Limb (tissue), 2 donors: ENCODE results near the gene LIPG.
A peak's percentile ranks its signal among the peaks of the same experiment; 100 is the strongest.

Experiments used
- DNase-seq, 2 donors: peaks; one replicate each; pipeline ENCODE4 v3.0.0-alpha.2; 2016; ENCODE audit errors: extremely low spot score in 2 of 2

The LIPG gene

DNA sequence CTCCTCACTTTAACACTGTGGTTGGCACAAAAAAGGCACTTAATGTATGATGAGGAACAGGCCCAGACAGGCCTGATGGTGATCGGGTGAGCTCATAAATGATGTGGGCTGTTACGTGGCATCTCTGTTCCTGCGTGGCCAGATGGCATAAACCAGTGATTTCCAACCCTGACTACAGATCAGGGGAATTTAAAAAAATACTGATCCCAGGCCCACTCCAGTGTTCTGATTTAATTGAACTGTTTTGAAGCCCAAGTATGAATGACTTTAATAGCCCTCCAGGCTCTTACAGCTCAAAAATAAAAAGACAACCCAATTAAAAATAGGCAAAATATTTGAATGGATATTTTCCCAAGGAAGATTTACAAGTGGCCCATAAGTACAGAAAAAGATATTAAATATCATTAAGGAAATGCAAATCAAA, 48.2 kb downstream of the LIPG start:
- DNase-seq = no peak

DNA sequence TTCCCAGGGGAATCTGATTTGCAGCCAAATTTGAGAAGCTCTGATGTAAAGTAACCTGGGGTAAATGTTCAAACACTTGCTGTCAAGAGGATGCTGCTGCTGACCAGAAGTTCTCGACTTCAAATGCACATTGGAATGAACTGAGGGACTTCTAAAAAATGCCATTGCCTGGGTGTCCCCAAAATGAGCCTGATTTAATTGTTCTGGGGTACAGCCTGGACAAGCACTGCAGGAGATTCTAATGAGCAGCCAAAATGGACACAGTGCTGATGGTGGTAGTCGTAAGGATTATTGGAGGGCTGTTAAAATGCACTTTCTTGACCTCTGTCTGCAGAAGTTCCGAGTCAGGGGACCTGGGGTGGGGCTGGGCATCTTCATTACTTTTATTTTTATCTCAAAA, 49.5 kb downstream of the LIPG start:
- DNase-seq = no peak

DNA sequence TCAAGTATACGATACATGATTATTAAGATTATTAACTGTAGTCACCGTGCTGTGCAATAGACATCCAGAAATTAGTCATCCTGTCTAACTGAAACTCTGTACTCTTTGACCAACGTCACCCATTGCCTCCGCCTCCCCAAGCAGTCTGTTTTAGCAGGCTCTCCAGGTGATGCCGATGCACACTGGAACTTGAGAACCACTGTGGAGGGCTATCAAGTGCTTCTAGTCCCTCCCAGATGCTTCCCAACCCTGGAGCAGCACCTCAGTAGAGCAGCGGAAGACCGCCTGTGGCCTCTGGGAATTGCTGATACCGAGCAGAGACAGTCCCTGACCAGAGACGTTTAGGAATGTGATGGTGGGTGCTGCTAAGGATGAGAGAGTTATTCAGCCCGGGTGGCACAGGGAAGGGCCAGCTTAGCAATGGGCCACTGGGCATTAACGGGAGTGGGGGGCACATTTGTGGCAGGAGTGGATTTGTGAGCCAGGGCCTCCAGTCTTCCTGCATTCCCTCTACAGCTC, 50.7 kb downstream of the LIPG start:
- DNase-seq = no peak

DNA sequence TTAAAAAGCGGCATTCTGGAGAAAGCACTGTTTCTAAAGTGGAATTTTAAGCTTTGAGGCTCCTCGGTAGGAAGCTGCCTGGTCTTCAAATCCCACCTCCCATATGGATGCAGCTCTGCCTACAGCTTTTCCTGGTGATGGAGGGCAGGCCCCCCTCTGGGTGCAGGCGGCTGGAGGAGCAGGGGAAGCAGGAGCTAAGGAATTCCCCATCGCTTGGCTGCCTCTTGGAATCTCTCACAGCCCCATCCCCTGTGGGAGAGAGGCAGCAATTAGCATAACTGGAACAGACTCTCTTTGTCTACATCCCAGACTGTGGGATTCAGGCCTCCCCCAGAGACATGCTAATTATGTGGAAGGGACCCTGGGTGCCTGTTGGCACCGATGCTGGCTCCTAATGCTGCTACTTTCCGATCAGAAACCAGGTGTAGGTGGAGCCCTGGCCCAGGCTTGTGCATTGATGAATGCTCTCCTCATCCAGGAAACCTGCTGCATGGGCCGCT, 51.3 kb downstream of the LIPG start:
- no peak for DNase-seq

DNA sequence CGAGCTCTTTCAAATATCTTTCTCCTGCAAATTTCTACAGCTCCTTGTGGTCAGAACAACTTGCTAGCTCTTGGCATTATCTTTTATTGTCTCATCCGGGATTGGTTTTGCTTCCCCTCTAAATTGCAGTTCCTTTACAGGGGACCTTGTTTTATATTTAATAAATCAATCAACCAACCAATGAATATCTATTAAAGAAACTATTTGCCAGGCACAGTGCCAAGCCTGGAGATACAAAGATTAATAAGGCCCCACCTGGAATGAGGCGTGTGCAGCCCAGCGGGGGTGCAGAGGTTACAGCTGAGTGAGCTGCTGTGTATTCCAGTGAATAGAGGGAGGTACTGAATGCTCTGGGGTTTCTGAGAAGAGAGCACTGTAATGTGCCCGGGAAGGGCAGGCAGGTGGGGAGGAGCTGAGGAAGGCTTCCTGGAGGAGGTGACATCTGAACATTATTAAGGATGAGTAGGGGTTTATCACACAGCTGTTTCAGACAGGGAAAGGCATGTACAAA, 51.8 kb downstream of the LIPG start:
- DNase-seq = no peak

DNA sequence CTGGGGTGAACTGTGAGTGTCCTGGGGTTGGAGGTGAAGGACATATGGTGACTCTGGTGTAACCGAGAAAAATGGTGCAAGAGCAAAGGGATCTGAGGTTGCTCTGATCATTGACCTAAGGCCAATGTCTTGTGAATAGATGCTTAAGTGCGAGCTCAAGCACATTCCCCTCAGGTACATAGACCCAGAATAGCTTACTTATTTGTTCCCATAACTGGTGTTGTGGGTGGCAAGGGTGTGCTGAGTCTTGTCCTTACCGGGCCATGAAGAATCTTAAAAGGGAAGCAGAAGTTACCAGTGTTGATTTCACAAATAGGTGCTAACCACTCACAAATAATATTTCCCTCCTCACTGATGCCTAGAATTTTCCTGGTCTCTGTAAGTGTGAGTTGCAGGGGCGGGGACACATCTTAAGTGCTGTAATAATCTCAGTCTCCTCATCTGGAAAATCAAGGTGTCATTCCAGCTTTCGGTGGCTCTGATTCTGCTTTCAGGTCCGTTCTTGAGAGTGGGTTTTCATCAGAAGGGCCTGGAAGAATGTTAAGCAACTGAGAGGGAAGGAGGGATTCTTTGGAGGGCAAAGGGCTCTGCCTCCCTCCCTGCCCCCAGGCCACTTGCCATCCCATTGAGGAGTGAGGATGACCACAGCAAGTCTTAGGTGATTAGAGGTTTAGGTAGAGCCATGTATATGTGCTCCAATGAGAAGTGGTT, 54.9 kb downstream of the LIPG start:
- DNase-seq = no peak

DNA sequence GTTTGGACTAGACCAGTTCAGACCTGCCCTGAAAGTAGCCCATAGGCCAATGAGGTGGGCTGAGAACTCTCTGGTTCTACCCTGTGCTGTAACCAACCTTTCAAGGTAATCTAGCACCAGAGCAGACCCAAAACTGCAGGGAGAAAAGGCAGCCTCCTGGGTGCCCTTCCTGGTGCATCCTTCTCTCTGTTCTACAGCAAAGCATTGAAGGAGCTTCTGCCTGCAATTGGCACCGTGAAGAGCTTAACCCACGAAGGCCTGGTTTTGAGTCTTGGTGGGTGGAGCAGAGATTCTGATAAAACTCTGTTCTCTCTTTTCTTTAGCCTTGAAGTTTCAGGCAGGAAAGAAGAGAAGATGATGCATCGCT, 55.5 kb downstream of the LIPG start:
- no peak for DNase-seq

DNA sequence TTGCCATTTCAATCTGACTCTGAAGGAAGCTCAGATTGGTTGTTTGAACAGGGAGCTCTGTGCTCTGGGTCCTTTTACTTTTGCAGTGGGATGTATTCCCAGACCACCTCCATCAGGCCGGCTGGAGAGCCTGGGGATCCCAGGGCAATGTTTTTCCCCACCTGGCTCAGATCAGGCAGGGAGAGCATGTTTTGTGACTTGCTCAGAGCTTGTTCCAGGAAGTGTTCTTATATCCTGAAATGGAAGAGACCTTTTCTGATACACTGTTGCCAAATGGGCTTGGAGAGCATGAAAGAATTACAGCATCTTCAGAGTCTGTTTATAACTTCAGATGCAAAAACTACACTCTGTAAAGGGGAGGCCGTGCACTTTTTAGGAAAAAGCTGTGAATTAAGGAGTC, 56.0 kb downstream of the LIPG start:
- DNase-seq = peak in 1 of 2 donors; percentile 32

DNA sequence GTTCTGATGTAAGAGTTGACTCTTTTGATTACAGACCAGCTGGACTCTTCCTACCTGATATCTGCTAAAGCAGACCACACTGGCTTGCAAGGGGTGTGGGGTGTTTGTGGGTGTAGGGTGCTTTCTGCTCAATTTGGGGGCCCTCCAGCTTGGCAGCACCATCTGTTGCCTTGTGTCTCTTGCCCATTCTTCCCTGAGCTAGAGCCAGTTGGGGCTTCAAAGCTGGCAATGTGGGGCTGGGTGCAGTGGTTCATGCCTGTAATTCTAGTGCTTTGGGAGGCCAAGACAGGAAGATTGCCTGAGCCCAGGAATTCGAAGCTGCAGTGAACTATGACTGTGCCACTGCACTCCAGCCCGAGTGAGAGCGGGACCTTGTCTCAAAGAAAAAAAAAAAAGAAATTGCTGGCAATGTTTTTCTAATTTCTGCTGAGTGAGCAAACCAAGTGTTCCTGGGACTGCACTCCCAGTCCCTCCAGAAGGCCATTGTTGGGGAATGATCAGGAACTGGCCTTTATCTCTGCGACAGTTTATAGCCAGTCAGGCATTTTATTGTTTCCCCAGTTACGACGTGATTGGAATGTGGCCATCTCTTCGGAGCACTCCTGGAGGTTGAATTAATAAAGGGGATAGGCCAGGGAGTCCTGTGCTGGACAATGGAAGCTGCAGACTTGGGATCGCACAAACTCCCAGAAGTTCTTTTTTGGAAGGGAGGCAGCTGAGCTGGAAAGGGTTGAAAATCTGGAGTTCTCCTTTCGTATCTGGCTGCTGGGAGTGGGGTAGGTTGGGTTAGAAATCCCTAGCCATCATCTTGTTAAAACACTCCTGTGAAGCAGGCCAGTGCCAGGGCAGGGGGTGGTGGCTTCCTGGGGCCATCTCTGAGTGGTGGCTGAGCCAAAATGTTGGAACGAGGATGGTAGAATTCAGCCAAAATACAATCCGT, 57.2 kb downstream of the LIPG start:
- DNase-seq = peak in 1 of 2 donors; percentile 35

DNA sequence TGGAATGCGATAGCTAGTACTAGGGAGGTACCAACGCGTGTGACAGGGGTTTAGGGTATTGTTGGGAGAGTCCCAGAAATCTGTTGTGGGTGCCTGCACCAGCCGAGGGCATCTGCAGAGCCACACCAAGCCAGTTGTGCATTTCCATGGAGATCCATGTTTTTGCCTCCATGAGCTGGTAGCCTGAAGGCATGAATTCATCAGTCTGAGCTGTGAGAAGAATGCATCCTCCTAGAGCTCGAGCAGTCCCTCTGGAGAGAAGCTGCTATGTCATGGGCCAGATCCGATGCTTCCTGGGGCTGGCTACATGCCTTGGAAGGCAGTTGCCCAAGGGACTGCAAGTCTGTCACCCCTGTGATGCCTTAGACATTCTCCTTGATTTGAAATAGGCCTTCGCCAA, 57.9 kb downstream of the LIPG start:
- no peak for DNase-seq

DNA sequence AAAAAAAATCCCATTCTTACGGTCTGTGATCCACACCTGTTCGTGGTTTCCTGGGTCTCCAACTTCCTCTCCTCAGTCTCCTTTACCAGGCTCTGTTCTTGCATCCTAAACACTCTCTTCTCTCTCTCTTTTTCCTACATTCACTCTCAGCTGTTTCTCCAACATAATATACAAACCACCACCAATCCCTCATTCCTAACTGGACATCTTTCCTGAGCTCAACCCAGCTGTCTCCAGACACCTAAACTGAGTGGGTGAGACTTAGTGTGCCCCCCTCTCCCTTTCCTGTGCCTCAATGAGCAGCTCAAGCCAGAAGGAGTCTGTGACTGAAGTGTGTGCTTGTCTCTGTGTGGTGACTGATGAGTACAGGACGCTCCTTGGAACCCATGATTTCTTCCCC, 59.4 kb downstream of the LIPG start:
- DNase-seq = no peak

DNA sequence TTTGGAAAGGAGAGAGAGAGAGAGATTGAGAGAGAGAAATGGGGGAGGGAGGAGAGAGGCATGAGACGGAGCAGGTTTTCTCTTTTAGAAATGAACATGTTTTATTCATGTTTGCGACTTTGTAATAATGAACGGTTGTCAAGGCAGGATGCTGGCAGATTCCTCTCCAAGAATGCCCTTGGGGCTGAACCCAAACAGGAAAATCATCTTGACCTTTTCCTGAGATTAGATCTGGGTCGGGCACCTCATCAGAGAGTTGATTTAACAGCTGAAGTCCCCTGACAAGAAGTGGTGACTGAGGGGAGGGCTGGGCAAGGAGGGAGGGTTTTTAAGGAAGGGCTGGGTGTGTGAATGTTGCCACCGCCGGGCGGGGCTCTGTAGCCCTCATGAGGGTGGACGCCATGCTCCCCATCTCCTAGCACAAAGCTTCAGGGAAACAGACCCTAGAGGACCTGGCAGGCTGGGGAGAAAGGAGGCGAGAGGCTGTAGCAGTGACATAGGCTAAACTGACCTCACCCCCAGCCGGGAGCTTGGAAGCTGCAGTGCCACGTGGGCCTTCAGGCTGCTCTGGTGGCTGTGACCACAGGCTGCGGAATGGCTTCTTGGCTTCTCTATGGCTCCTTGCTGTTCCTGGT, 60.0 kb downstream of the LIPG start:
- DNase-seq = no peak

DNA sequence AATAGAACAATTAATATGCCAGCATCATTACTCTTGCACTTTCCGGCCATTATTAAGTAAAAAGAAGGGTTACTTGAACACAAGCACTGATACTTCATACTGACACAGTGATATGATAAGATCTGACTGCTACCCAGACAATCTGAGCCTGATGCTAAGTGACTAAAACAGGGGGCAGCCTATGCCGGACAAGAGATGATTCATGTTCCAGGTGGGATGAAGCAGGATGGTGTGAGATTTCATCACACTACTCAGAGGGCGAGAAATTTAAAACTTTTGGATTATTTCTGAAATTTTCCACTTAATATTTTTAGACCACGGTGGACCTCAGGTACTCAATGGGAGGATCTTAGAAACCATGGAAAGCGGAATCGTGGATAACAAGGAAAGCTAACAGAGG, 61.7 kb downstream of the LIPG start:
- DNase-seq = no peak

DNA sequence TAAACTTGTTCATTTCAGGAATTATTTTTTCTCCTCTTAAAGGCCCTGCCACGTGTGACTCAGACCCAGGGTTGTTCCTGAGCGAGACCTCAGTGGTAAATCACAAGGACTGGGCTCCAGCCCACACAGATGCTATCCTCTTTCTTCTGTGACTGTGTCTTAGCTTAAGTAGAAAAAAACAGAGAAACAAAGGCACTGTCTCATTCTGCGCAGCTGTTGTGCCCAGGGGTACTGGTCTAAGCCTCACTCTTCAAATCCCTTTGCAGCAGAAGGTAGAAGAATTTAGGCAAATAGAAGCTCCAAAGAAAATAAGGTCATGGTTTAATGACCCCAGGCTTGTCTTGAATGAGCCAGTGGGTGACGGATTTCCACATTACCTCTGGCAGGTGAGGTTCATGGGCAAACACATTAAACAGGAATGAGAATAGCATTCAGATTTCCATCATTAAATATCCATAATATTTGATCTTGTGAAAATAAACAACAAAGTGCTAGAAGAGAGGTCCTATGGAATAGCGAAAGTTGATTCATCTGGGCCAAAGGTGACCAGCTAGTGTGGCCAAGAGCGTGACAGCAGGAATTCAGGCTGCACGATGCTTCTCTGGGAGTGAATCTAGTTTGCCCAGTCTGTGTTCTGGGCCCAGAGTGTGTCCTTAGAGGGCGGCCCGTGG, 63.3 kb downstream of the LIPG start:
- no peak for DNase-seq

DNA sequence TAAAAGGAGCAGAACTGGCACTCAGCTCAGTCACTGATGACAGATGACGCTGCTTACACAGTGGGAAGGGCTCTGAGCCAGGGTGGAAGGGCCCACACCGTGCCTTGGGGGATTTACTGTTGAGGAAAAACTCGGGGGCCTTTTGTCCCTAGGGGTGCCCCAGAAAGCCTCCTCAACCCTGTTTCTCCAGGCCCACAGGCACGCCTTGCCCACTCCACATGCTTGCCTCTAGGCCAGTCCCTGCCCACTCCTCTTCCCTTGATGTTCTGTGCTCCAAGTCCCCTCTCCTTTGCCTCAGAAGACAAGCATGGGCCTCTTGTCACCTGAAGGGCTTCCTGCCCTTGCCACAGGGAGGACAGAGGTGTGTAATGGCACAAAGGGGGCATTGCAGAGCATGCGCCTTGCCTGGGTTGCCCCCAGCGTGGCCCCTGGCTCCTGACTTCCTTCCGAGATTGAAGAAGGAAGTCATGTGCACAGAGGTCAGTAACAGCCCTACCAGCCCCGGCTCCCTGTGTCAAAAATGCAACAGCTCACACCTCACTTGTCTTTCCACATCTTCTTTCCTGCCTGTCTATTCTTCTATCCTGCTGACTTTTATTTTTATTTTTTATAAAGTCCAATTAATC, 65.1 kb downstream of the LIPG start:
- DNase-seq = no peak

DNA sequence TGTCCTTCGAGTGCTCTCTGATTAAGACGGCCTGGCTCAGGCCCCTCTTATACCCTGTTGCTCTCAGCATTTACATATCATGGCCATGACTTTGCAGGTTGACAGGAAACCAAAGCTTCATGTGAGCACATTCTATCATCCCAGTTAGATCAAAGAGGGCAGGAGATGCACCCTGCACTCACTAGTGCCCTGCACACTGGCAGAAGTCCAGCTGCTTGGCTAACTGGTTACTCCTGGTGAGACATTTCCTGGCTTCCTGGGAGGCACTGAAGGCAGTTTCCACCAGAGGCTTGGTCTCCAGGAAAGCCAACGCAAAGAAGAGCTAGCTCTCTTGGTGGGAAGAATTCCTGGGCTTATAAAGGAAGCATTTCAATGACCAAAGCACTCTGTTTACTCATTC, 66.3 kb downstream of the LIPG start:
- no peak for DNase-seq

DNA sequence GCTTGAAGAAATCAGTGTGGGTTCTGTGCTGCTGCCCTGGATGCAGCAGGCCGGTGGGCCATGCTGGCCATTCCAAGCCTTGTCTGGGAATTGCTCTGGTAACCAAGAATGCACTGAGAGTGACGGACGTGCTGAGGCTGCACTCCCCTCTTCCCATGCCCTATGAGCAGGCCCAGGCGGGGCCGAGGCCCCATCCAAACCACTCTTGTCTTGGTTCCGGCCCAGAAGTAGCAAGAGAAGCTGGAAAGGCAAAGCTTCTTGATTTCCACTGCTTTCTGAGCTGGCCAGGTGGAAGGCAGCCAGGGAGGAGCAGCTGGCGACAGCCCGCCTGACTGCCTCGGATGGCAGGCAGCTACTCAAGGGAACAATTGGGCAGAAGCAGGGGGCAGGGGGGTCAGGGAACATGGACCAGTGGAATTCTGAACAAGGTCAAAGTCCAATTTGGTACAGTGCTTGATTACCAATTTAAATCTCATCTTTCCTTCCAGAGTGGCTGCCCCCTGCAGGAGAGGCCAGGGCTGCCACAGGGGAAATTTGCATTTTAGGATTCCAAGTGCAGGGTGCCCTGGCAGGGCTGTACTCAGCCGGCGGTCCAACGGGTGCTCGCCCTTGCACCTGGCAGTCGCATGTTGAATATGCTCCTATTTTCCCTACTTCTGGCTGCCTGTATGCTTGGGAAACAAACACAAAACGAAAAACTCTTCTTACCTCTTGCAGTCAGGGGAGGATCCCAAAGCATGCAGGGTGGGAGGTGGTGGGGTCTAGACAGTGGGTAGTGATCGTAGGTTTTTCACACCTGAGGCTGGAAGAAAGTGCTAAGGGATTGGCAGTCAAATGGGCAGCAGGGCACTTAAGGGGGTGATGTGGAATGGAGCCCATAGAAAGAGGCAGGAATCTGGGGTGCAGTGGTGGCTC, 67.3 kb downstream of the LIPG start:
- DNase-seq = peak in 1 of 2 donors; percentile 47

DNA sequence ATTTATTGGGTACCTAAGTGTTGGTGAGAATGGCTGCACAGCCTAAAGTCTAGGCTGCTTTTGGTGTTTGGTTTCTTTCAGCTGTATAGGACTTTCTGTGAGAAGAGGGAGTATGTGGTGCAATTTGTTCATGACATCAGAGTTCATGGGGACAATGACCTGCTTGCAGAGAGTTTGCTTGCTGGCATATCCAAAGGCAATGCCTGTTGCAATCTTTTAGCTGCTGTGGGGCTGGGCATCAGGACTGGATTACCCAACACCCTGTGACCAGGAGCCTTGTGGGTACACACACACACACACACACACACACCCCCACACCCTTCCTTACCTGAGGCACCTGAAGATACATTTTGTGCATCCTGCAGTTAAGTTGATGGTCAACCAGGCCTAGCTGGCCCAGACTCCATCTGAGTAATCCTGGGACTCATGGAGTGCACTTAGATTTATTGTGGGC, 68.4 kb downstream of the LIPG start:
- no peak for DNase-seq

DNA sequence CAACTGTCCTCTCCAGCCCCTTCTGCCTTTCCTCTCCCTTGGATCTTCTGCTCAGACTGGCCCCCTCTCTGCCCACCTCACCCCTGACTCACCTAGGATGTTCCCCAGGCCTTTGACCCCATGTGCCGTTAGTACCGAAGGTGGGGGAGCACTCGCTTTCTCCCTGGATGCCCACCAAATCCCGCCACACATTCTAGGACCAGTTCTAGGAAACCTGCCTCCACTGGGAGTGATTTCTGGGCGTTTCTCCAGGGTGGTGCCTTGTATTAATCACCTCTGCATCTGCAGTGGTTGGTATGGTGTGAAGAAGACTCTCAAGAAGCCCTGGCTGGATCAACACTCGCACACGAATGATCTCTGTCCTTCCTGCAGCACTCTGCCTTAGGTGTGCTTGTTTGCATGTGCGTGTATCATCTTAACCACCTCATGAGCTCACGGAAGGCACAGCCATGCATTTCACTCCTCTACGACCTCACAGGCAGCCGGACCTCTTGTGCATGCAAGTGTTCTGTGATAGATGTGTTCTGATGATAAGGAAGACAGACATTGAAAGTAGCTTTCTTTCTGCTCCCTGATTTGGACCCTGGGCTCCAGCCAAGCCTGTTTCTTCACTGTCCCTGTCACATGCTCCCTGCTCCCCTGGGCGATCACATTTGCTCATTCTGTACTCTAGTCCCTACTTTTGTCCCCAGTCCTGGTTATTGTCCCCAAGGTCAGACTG, 69.4 kb downstream of the LIPG start:
- no peak for DNase-seq
